Measurements from ENCODE around the gene GNAT1.
"Not testable (repeated sequence)": the region's sequence is repeated elsewhere in the genome, so short reads cannot be mapped to it uniquely, and the experiment has no call there.

GNAT1 gene

GRCh38 chr3:50203809-50204803 is 12.7 kb downstream of the GNAT1 start:
- ATAC-seq, result no peak

- peak; percentile 5 to 17 for ATAC-seq
These were observed 13.5 kb downstream of the GNAT1 start, which contains the start of gene SLC38A3 for GRCh38 chr3:50204804-50205412. TSS of gene SLC38A3 (plus strand) at chr3:50205271. CDS start at chr3:50214200, 8,929 bp downstream.

- ATAC-seq, result peak; percentile 36 to 41
These were observed 14.2 kb downstream of the GNAT1 start for GRCh38 chr3:50205413-50206276.

GRCh38 chr3:50207359-50208042 is 16.1 kb downstream of the GNAT1 start:
- ATAC-seq, result no peak

GRCh38 chr3:50208677-50209344 is 17.4 kb downstream of the GNAT1 start:
- ATAC-seq, result no peak

- no peak for ATAC-seq
These were observed 18.7 kb downstream of the GNAT1 start for GRCh38 chr3:50210176-50210509.

- ATAC-seq, result no peak
These were observed 19.3 kb downstream of the GNAT1 start for GRCh38 chr3:50210510-50211367.

- ATAC-seq, result not testable (repeated sequence)
These were observed 19.9 kb downstream of the GNAT1 start for GRCh38 chr3:50211368-50211717.

GRCh38 chr3:50211930-50212329 is 20.5 kb downstream of the GNAT1 start:
- peak in 1 of 2 donors; percentile 51 for ATAC-seq

GRCh38 chr3:50212502-50212901 is 21.1 kb downstream of the GNAT1 start:
- ATAC-seq, result no peak

GRCh38 chr3:50212971-50213370 is 21.6 kb downstream of the GNAT1 start:
- ATAC-seq, result no peak

- no peak for ATAC-seq
These were observed 22.0 kb downstream of the GNAT1 start for GRCh38 chr3:50213373-50213772.

- ATAC-seq, result no peak
These were observed 23.4 kb downstream of the GNAT1 start for GRCh38 chr3:50214824-50215223.

GRCh38 chr3:50215529-50215928 is 24.1 kb downstream of the GNAT1 start:
- no peak for ATAC-seq

- no peak for ATAC-seq
These were observed 26.3 kb downstream of the GNAT1 start for GRCh38 chr3:50217681-50218080.

- no peak for ATAC-seq
These were observed 27.0 kb downstream of the GNAT1 start for GRCh38 chr3:50218448-50218847.

- ATAC-seq, result no peak
These were observed 27.9 kb downstream of the GNAT1 start for GRCh38 chr3:50219285-50219684.

- ATAC-seq, result no peak
These were observed 28.7 kb downstream of the GNAT1 start for GRCh38 chr3:50220109-50220508.

- ATAC-seq, result no peak
These were observed 29.6 kb downstream of the GNAT1 start for GRCh38 chr3:50221051-50221410.

GRCh38 chr3:50221411-50222168 is 30.2 kb downstream of the GNAT1 start:
- ATAC-seq, result no peak
